Sciatic nerve (tissue), 2 donors: Measurements from ENCODE around the gene ATP5PO. TPM values are rescaled to one million over a fixed set of nuclear protein-coding genes. Genes with fewer than 3 reads are reported as not detected.

Experiments
- ATAC-seq: fragments of 200-7000 bp; cut with Tn5 transposase; one replicate; pipeline ENCODE4 v1.9.1; 2020; ENCODE audit warnings: mild to moderate bottlenecking, moderate library complexity
- DNase-seq: peaks from one replicate; pipeline ENCODE4 v3.0.0-alpha.2; 2020; ENCODE audit warnings: low spot score
- intact Hi-C: fragments of 100-400 bp; cut with DNase I; formaldehyde crosslinking; loops from one replicate; pipeline ENCODE4 v1.14.2; 2022
- total RNA-seq: library from RNA; stranded (reverse); fragmentation: NEBNext Ultra II Directional; extraction: Animal tissue kit (Norgen Biotek cat#: 25700); gene quantifications from one replicate; pipeline ENCODE4 v1.2.1, GENCODE V29; 2021
- donor health status: DM: no; HTN: no; CAD: no.
- donor health status: DM: no; HTN: no; CAD: no.

Gene ATP5PO
- total RNA-seq, 1 donor from 2014 or later, result 112 TPM

DNA sequence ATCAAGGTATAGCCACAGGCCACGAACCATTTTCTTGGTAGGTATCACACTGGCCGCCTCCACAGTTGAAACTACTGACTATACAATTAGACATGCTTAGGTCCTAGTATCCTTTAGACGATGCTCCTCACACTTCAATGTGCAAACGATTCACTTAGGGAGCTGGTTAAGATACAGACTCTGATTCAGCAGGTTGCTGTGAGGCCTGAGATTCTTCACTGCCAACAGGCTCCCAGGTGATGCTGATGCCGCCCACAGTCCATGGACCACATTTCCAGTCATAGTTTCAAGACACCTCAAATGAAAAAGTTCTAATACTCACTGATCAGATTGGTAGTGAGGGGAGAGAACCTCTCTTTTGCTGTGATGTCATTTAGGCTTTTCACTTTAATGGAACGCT is 6.8 kb downstream of the ATP5PO start:
- intact Hi-C loops, result no loop called here
- ATAC-seq, result no peak
- DNase-seq, result no peak

- ATAC-seq (no peak), DNase-seq (no peak)
- intact Hi-C loops, result no loop called here
Measured at GRCh38 chr21:33904041-33904440, 11.6 kb downstream of the ATP5PO start.

DNA sequence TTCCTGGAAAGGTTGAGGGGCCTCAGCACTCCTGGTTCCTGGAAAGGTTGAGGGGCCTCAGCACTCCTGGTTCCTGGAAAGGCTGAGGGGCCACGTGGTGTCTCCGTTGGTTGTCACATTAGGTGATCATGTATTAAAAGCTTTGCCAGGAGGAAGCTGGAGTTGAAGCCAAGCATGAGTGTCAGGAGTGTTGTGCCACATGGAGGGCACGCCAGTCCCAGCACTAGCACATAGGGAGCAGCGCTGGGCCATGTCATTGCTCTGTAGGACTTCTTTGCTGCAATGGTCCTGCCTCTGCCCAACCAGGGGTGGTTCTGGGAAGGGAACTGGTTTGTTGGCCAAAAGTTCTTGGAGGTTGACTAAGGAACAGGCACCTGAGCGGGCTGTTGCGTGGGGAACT is 13.3 kb downstream of the ATP5PO start:
- intact Hi-C loops, result no loop called here
- DNase-seq (no peak), ATAC-seq (peak; percentile 27)

DNA sequence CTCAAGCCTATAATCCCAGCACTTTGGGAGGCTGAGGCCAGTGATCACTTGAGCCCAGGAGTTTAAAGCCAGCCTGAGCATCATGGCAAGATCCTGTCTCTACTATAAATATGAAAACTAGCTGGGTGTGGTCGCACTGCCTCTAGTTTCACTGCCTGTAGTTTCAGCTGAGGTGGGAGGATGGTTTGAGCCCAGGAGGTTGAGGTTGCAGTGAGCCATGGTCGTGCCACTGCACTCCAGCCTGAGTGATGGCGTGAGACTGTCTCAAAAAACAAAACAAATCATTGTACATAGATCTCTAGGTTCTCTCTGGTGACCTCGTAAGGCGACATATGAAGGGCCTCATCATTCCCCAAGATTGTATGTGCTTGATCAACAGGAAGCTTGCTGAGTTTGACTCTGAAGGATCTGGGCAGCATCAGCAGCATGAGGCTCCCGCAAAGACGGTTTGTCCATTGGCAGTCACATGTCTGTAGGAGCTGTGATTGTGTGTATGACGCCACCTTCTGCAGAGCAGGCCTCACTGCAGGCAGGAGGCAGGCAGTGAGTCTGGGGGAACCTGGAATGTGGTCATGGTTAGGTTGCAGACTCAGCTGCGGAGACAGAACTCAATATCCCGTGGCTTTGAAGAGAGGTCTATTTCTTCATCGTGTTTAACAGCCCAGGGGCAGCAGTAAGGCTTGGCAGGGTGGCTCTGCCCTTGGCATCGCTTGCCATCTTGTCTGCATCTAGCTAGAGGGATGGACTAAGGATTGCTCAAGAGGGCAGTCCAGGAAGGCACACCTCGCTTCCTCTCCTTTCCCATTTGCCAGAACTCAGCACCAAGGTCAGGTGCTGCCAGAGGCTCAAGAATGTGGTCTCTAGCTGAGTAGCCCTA is 14.0 kb downstream of the ATP5PO start:
- peak; percentile 86 for ATAC-seq
- intact Hi-C loops, result no loop called here
- no peak for DNase-seq

DNA sequence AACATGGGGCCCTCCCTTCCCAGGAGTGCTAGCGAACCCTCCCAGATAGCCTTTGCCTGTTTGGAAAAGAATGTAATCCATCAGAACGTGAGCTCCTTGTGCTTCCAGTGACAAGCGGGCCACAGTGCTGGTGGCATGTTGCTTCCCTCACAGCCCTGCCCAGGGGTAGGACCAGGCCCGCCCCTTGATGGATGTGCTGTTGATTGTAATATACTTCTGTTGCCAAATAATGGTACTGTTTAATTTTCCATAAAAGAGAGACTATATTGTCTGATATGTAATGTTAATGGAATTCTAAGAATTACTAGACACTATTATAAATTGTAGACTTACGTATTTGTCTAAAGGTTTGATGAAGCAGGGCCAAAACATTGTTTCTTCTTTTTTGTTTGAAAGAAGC is 16.4 kb downstream of the ATP5PO start:
- DNase-seq, result no peak
- no peak for ATAC-seq
- intact Hi-C loops, result no loop called here

- no peak for ATAC-seq
- intact Hi-C loops, result no loop called here
- DNase-seq, result no peak
Measured at GRCh38 chr21:33898586-33898985, 17.0 kb downstream of the ATP5PO start.

- ATAC-seq (no peak), DNase-seq (no peak)
- intact Hi-C loops, result no loop called here
Measured at GRCh38 chr21:33897739-33898138, 17.9 kb downstream of the ATP5PO start.

GRCh38 chr21:33897098-33897497 is 18.5 kb downstream of the ATP5PO start:
- intact Hi-C loops, result no loop called here
- DNase-seq (no peak), ATAC-seq (no peak)

DNA sequence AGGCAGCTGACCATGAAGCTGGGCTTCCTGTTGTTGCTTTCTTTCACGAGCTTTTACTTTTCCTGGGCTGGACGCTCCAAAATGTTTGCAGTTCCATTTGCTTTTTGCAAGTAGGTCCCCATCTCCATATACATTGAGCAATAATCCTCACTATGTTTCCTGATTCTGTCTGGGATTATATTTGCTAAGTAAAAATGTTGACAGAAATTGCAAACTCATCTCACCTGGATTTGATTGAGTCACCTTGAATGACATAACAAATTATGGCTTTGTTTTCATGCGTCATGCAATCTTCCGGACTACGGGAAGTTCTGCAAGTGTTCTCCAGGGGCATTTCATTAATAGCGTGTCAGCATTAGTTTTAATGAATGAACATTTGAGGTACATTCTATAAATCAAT is 18.9 kb downstream of the ATP5PO start:
- no peak for DNase-seq
- intact Hi-C loops, result no loop called here

DNA sequence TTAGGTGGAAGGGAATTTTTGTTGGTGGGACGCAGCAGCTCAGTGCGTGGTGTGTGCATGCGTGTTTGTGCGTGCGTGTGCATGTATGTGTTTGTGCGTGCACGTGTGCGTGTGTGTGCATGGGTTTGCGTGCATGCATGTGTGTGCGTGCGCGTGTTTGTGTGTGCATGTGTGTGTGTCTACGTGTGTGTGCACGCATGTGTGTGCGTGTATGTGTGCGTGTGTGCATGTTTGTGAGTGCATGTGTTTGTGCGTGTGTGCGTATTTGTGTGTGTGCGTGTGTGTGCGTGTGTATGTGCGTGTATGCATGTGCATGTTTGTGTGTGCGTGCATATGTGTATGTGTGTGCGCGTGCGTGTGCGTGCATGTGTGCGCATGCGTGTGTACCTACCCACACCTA is 20.2 kb downstream of the ATP5PO start:
- DNase-seq (no peak), ATAC-seq (no peak)
- intact Hi-C loops, result no loop called here

More for the DNA sequence above, 18.9 kb downstream of the ATP5PO start:
- no peak for ATAC-seq

DNA sequence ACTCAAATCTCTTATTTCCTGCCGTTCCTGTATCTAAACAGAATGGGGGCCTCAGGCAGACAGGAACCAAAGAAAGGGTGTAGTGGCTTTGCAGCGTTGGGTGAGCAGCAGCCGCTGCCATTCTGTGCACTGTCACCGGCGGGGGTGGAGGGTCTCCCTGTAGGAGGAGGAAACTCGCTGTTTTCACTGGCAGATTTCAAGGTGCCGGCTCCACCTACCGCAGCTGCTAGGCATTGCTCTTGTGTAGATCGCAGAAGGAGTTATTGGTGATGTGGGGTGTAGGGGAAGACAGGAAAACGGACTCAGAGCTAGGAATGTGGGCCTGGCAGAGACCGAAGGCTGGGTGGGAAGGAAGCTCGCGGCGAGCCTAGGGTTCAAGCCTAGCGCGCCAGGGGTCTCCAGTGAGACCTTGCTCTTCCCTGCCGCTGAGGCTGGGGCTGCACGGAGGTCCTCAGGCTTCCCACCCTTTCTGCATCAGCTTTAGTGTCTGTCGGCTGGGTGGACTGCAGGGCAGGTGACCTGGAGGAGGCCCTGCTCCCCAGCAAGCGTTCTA is 20.8 kb downstream of the ATP5PO start:
- DNase-seq (peak; percentile 88), ATAC-seq (peak; percentile 96)
- intact Hi-C loops, result no loop called here

DNA sequence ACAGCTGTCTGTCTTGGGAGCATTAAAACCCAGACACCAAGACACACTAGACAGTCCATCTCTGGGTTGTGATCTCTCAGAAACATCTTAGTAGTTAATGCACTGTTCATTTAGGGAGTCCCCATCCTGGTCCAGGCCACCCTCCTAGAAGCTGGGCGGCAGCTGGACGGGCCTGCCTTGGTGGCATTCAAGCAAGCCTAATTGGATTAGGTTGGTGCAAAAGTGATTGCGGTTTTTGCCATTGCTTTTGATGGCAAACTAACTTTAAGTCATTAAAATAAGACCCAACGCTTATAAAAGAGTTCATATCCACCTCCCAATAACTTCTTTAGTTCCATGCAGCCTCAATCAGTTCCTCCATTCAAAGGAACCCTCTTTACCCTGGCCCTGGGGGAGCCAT is 21.7 kb downstream of the ATP5PO start:
- no peak for DNase-seq
- intact Hi-C loops, result no loop called here
- no peak for ATAC-seq

GRCh38 chr21:33892853-33893252 is 22.8 kb downstream of the ATP5PO start:
- intact Hi-C loops, result no loop called here
- ATAC-seq (no peak), DNase-seq (no peak)

DNA sequence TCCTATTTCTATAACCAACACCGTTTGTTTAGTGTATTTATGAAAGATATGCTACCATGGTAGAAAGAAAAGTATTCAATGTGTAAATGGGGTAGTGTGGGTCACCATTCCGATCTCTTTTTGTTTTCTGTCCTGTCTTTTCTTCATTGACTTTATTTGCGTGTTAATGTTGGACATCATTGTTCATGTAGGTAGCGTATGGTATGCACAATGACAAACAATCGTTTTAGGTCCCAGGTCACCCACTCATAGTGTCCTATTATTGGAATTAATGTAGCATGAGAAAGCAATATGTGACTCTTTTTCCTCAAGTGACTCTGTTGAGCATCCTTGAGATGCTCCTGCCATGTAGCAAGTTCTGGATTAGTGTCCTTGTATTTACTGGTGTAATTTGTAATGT is 25.4 kb downstream of the ATP5PO start:
- ATAC-seq, result no peak
- intact Hi-C loops, result no loop called here
- no peak for DNase-seq

- no peak for DNase-seq
- intact Hi-C loops, result no loop called here
- no peak for ATAC-seq
Measured at GRCh38 chr21:33886321-33886720, 29.3 kb downstream of the ATP5PO start.

DNA sequence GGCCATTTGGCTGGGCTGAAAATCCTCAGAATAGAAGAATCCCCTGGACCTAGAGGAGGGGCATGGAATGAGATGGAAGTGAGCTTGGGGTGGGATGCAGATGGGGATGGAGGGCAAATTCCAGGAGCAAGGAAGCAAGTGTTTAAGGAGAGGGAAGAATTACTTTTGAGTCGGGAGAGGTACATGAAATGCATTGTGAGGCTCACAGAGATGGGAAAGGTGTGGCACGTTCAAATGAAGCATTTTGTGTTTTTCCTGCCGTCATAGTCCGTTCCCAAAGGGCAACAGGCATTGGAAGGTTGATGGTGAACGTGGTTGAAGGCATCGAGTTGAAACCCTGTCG is 30.5 kb downstream of the ATP5PO start:
- no peak for ATAC-seq
- intact Hi-C loops, result no loop called here
- no peak for DNase-seq

DNA sequence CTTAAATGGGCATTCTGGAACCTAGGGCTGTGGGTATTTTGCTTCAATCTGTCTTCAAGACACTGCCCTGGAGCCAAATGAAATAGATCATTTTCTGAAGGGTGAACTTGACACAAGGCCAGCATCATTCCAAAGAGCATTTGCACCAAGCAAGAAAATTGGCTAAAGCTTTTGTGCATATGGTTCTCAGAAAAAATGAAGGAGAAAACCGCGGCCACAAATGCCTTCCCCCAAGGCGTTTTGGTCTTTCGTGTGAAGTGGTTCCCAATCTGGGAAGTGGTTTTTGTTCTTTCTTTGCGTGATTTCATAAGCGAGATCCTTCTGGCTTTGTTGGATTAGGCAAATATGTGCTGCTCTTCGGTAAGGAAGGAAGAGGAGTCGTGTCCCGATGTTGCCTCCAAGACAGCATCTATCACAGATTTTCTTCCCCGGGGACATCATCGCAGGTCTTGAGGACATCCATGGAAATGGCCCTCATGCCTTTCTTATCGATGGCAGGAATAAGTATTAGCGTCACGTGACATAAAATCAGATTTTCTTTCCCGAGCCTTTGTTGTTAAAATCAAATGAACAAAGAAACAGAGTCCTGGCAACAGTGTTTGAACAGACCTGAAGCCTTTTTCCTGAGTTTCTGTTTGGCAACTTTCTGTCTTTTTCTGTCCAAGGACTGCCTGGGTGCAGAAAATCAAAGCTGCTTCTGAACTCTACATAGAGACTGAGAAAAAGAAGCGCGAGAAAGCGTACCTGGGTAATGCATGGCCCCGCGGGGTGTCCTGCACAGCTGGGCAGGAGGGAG is 31.0 kb downstream of the ATP5PO start:
- intact Hi-C loops, result no loop called here
- ATAC-seq (peak; percentile 31), DNase-seq (no peak)

DNA sequence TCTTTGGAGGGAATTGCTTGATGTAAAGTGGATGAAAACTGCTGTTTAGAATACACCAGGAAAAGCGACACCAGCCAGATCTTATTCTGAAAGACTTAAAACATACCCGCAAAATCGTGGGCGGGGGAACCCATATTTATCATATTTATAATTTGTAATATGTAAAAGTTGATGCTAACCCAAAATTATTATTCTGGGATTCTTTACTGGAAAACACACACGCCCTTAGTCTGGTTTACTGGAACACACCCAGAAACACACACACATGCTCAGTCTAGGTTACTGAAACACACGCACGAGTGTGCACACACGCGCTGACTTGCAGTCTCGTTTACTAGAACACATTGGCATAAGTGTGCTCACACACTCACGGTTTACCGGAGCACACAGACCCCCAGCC is 32.5 kb downstream of the ATP5PO start:
- ATAC-seq, result no peak
- no peak for DNase-seq

GRCh38 chr21:33881689-33882440 is 33.7 kb downstream of the ATP5PO start:
- no peak for ATAC-seq
- intact Hi-C loops, result no loop called here

More for the DNA sequence above, 32.5 kb downstream of the ATP5PO start:
- intact Hi-C loops, result no loop called here

More at GRCh38 chr21:33881689-33882440, 33.7 kb downstream of the ATP5PO start:
- DNase-seq, result no peak
